Measurements from ENCODE around the gene ZFAND3.

Gene ZFAND3

DNA sequence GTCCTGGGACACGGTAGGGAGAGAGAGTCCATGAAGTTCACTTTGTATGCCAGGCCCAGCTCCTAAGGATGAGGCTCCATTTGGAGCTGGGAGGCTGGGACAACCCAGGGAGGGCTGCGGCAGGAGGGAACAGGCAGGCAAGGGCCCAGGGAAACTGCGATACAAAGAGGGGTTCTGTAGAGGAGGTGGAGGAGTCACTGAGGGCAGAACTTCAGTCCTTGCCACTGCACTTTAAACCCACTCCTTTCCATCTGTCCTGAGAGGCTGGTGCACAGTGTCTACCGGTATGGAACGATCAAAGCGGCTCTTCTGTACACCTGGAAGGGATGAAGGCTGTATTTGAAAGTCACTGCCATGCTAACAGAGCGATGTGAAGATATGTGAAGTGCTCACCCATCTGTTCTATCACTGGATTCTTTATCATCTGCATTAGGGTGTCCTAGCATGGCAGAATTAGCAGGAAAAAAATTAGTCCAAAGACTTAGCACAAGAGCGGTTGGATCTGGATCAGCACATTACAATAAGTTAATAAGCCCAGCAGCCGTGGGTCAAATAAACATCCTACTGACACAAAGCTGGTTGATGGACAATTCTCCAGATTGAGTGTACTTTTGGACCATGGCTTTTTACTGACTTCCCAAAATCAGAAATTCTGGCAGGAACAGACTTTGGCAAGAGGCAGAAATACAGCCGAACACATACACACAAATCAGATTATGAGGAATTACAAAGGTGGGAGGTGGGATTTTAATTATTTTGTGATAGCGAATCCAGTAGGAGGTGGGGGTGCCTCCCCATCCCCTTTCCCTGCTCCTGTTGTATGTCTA lies 20.9 kb upstream of the ZFAND3 start:
- DNase-seq (ENCODE audit: low spot score): no peak

DNA sequence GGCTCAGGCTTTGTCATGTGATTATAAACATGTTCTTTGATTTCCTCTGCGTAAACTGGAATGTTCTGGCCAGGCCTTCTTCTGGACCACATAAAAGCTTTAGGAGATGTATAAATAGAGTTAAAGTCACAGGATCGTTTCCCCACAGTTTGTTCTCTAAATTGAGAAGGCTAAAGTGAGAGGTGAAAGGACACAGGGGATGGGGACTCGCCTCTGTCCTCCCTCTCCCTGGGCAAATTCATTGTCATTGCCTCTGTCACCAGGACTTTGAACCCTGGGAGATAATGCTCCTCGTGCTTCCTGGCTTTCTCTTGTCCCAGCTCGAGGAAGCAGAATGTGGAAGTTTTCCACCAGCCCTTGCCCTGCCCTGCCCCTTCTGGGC lies 20.3 kb upstream of the ZFAND3 start:
- DNase-seq (ENCODE audit: low spot score): no peak

DNA sequence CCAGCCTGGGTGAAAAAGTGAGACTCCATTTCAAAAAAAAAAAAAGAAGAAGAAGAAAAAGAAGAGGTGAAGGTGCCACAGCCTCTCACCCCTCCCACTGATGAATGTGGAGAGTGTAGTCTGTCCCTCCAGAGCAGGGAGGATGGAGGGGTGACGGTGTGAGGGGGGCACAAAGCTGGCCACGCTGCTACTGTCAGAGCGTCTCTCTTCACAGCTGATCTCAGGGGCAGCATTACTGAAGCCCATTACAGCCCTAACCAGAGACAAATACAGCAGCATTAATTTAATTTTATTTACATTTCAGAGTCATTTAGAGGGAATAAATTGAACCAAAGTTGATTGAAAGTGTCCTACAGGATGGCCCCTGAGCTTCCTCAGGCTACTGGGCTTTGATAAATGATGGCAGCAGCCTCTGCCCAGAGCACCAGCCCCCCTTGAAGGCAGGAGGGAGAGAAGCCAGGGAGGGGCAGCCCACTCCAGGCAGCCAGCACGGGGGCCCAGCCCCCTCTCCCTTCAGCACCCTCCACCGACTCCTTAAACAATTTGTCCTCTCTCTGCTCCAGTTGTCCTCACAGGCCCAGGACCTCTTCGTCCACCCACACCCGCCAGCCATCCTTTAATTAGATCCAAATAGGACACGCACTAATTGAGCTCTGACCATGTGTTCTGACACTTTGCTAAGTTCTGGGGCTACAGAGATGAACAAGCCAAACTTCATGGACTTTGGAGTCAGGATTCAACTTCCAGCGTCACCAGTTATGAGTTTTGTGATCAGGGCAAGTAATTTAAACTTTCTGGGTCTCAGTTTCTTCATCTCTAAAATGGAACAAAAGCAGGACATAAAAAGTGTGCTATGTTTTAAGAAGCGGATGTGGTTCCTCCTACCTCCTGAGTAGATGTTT lies 18.6 kb upstream of the ZFAND3 start:
- DNase-seq (ENCODE audit: low spot score): no peak

DNA sequence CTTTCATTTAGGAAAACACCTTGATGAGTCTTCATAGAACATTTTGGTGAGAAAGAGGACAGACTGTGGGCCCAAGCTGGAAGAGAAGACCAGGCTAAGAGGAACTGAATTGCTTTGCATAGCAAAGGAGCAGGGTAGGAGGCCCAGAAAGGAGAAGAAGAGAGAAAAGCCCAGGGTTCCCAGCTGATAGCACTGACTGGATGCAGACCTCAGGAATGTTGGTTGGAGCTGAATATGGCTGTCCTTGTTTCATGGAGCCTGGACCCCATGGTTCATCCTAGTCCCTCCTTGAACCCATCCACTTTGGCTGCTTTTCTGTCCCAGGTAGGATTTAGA lies 18.0 kb upstream of the ZFAND3 start:
- DNase-seq (ENCODE audit: low spot score): no peak

DNA sequence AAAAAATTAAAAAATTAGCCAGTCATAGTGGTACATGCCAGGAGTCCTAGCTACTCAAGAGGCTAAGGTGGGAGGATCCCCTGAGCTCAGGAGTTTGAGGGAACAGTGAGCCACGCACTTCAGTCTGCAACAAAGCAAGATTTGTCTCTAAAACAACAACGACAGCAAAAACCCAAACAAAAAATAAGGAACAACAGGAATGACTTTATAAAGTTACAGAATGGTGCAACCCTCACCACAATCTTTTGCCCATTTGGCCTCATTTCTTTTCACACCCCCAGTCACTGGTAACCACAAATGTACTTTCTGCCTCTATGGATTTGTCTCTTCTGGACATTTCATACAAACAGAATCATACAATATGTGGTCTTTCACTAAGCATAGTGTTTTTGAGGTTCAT lies 16.7 kb upstream of the ZFAND3 start:
- no peak for DNase-seq (ENCODE audit: low spot score)

DNA sequence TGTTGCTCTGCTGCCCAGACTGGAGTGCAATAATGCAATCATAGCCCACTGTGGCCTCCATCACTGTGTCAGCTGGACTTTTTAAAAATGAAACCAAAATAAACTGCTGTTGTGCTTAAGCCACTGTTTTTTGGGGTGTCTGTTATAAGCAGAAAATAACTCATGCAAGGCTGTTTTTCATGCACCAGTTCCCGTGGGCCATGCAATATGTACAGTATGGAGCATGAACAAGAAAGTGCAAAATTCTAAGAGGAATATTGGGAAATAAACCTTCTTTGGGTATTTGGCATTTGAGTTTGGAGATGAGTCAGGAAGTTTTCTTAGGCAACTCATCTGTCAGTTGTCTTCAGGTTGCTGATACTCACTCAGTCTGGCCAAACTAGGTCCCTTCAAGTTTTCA lies 14.9 kb upstream of the ZFAND3 start:
- no peak for DNase-seq (ENCODE audit: low spot score)

DNA sequence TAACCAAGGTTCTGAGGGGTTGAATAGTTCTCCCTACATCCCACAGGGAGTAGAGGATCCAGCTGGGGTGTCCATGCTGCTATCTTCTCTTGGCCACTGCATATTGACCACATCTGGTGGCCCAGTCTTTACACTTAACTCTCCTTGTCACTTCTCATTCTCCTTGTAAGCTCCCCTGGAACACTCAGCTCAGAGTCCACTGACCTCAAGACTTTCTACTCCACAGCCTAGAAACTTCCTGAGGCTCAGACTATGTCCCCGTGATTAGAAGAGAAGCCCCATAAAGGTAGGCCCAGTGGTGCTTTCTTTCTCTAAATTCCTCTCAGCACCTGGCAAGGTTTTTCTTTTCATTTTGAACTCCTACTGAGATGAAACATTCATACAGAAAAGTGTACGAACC lies 13.3 kb upstream of the ZFAND3 start:
- no peak for DNase-seq (ENCODE audit: low spot score)

DNA sequence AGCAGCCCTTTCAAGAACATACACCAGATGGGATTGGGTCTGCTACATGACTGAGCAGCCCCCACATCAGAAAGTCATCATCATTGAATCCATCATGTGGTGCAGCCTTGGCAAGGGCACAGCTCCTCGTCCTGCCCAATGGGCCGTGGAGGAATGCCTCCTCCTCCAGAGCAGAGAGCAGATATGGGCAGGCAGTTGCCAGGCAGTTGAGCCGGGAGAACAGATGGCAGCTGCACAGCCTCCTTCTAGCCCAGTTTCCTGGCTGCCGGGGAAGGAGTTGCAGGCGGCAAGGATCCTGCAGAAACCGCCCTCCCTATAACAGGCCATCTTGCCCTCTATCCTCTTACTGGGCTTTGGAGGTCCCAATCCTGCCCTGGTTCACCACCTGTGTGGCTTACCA lies 11.9 kb upstream of the ZFAND3 start:
- no peak for DNase-seq (ENCODE audit: low spot score)

DNA sequence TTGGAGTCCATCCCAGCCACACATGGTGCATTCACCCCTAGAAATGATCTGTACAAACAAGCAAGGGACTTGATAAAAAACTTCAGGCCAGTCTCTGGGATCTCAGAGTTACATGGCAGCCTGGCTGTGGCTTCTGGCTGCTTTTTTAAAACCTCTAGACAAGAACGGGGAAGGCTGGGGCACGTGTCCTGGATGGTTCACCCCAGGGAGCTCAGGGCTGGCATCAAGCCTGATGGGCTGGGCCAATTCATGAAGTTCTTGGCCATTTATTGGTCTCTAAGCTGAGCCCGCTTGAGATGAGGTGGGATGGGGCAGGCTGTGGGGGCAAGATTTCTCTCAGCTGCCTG lies 10.4 kb upstream of the ZFAND3 start:
- no peak for DNase-seq (ENCODE audit: low spot score)

DNA sequence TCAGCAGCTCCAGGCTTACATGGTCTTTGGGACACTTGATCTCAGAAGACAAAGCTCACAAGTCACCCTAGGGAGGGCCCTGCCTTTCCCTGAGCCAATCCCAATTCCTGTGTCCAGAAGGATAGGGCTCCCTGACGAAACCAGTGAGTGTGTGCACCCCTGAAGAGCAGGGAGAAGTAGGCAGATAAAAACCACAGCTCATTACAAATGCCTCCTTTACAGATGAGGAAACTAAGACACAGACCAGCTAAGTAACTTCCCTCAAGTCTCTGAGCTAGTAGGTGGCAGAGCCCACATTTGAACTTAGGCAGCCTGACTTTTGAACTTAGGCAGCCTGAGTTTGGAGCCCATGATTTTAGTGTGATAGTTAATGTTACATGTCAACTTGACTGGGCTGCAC lies 6.7 kb upstream of the ZFAND3 start:
- no peak for DNase-seq (ENCODE audit: low spot score)

DNA sequence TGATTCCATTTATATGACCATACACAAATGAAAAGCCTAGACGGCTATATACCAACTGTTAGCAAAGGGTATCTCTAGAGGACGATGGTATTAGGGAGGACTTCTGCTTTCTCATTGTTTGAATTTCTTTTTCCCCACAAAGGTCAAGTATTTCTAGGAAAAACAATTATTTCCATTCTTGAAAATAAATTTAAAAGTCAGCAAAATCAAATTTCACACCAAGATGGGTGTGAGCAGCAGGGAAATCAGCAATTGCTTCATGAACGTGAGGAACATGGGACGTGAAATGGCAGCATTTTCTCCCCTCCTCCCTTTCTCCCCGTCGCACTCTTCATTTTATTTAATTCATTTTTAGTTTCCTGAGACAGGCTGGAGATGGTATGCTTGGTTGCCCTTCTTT lies 5.2 kb upstream of the ZFAND3 start:
- no peak for DNase-seq (ENCODE audit: low spot score)

DNA sequence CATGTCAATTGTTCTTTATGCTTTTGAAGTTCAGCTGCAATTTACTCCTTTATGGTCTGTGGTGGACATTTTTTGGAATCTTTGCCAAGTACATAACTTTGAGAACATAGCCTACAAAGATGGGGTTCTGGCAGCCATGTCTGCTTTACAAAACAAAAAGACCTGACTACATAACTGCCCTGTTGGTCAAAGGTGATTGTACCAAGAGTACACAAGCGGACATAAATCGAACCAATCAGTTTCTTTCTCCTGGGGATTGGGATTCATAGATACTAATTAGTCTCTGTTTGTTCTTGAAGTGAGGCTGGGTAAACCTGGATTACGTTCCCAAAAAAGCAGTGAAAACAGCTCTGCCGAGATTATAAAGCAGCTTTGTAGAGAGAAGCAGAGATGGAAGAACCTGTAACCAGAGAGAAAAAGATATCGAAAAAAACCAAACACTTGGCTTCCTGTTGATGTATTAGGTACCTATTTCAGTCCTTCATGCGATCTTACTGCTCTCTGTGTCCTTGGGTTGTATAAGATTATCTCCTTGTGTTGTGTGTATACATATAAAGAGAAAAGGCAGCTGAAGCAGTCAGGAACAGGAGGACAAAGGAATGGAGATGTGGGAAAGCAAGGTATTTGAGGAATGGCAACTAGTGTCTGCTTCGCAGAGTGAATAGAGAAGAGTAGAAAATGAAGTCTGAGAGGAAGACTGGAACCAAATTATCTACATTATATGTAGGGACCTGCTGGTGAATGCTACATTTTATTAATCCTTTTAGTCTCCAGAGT lies 2.7 kb upstream of the ZFAND3 start:
- DNase-seq (ENCODE audit: low spot score): no peak

DNA sequence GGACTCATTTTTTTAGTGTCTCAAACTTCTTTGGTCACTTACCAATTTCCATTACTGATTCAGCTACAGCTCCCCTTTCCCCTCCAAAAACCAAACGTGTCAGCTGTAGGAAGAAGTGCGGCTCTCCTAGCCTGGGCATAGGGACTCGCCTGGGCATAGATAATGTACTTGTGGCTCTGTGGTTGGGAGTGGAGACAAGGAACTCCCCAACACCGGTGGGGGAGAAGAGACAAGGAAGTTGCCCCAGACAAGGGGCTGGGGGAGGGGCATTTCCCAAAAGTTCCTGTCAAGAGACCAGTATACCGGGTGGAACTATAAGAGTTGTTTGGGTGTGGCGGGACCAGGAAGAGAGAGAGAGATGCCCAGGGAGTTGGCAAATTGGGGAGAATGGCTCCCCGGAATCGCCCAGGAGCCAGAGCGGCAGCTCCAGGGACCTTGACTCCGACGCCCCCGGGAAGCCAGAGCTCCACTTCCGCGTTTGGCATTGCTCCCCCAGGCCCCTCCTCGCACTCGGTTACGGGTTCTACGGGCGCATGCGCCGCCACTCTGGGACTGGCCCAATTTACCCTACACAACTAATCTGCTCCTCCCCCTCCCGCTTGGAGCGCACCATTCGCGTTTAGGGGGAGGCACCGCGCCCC lies 871 bp upstream of the ZFAND3 start:
- peak; percentile 97 for DNase-seq (ENCODE audit: low spot score)

DNA sequence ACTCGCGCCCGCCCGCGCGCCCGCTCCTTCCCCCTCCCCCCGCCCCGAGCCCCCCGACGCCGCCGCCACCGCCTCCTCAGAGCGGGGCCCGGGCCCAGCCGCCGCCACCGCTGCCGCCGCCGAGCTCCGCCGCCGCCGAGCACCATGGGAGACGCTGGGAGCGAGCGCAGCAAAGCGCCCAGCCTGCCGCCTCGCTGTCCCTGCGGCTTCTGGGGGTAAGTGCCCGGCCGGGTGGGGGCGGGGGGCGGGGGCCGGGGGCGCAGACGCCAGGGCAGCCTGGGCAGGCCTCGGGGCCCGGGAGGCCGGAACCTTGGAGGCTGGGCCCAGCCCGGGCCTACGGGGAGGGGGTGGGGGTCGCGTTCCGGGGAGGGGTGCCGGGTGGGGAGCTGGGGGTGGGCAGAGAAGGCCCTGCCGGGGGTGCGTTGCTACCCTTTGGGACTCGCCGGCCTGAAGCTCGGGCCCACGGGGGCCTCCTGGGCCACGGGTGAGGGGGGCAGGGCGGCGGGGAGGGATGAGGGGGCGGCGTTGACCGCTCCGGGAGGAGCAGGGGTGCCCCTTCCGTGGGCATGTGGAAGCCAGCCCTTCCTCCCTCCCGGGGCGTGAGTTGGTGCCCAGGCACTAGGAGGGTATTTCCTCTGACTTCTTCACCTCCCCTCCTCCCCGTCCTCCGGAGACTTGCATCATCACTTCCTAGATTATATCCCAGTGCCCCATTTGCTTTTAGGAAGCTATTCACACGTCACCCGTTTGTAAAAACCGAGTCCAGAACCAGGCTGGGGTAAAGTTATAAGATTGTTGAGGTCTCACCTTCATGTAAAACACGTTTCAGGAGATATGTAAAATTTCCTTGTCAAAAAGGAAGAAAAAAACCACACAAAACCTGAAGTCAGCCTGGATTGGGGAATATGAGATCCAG lies 533 bp downstream of the ZFAND3 start:
- peak; percentile 43 for DNase-seq (ENCODE audit: low spot score)

DNA sequence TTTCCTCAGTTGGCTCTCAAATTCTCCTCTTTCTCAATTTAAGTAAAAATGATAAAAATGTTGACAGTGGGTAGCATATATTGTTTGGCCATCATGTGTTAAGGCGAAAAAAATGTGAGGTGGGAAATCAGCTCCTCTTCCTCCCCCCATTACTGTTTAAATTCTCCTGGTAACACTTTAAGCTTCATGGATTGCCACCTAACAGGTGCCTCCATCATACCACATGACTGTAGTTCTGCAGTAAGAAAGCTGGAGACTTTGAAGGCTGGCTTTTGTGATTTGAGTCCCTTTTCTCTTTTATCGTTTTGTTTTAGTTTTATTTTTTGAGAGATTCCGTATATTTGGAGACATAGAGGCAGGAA lies 1.2 kb downstream of the ZFAND3 start:
- no peak for DNase-seq (ENCODE audit: low spot score)

DNA sequence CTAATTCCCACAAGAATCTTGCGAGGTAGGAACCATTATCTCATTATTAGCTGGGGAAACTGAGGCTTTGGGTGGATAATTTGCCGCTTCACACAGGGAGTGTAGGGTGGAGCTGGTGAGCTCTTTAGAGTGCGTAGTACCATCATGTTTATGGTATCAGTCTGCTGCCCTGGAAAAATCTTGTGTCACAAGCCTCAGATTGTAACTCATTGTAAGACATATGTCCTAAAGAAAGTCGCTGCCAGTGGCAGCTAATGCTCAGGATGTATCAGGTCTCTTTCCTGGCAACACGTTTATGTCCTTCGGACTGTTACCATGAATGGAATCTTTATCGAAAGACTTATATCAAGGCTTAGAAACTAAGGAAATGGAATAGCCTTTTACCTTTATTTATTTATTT lies 1.9 kb downstream of the ZFAND3 start:
- no peak for DNase-seq (ENCODE audit: low spot score)

DNA sequence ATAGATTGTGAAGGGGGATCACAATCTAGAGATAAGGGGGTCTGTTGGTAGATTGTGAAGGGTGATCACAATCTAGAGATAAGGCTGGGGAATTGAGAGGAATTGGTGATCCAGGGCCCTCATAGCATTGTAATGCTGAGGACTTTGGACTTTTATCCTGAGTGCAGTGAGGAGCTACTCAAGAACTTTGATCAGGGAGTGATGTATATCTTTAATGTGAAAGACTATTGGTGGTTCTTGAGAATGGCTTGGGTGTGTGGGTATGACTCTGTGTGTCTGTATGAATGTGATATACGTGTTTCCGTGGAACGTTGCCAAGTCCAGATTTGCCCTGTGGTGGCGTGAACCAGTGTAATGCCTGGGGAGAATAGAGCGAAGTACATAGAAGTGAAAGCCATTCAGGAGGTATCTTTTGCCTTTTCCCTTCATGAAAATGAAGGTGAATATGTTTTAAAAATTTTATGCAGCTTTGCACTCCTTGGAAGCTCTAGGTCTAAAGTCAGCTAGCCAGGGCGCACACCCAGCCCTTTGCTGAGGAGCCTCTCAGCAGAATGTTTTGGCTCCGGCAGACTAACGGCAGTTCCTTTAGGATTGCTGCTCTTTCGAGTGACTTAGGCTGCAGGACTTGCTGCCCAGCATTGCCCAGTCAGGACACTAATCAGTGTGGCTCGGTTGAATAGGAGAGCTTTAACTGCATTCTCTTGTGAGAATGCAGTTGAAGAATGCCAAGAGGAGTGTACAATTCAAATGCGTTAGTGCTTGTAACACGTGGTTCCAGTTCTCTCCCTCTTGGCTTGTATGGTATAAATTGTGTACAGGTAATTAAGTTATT lies 3.5 kb downstream of the ZFAND3 start:
- DNase-seq (ENCODE audit: low spot score): no peak

DNA sequence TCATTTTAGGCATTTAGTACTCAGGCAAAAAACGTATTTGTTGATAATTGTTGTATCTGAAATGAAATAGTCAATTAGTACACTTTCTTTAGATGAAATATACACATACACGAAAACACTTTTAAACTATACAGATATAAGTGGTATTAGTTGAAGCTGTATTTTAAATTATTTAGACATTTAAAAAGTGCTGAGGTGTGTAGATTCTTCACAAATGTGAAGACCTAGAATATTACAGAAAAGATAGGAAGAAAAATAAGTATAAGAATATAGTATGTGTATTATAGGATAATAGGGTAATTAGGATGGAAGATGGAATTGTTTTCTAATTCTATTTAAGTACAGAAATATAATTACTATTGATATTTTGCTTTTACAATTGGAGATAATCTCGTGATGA lies 4.6 kb downstream of the ZFAND3 start:
- no peak for DNase-seq (ENCODE audit: low spot score)

DNA sequence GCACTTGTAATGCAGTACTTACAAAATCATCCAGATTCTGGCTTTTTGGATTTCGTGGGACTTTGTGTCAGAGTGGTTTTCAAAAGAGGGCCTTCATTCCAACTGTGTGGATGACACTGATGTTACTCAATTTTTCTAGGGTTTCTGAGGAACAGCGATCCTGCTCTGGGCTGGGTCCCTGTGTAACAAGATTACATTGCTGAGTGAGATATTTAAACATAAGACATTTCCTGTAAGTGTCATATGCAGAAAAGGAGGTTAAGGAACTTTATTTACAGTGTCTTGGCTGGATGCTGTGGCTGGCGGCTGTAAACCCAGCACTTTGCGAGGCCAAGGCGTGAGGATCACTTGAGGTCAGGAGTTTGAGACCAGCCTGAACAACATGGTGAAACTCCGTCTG lies 6.7 kb downstream of the ZFAND3 start:
- no peak for DNase-seq (ENCODE audit: low spot score)

DNA sequence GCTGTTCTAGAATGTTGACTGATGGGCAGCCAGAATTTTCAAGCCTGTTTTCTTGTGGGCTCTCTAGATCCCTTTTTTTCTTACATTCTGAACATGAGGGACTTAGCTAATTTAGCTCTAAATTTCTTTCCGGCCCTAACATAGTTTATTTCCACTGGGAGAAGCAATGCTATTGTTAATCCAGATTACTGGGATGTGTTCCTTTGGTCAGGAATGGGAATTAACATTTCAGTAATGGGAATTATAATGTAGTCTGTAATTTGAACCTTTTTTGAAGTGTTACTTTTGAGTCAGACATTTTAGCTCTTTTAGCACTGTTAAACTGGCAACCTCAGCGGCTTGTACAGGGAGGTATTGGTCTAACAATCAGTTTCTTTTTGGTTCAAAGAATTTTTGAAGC lies 7.5 kb downstream of the ZFAND3 start:
- DNase-seq (ENCODE audit: low spot score): no peak
